ENCODE results near the gene ARHGEF19. TPM values are rescaled to one million over a fixed set of nuclear protein-coding genes. Genes with fewer than 3 reads are reported as not detected.

The ARHGEF19 gene
- total and polyA plus RNA-seq, 2 of the 13 experiments (the other 11 are each of a cell fraction or from before 2014, with no cell fraction given), result 1.7 to 1.8 TPM

DNA sequence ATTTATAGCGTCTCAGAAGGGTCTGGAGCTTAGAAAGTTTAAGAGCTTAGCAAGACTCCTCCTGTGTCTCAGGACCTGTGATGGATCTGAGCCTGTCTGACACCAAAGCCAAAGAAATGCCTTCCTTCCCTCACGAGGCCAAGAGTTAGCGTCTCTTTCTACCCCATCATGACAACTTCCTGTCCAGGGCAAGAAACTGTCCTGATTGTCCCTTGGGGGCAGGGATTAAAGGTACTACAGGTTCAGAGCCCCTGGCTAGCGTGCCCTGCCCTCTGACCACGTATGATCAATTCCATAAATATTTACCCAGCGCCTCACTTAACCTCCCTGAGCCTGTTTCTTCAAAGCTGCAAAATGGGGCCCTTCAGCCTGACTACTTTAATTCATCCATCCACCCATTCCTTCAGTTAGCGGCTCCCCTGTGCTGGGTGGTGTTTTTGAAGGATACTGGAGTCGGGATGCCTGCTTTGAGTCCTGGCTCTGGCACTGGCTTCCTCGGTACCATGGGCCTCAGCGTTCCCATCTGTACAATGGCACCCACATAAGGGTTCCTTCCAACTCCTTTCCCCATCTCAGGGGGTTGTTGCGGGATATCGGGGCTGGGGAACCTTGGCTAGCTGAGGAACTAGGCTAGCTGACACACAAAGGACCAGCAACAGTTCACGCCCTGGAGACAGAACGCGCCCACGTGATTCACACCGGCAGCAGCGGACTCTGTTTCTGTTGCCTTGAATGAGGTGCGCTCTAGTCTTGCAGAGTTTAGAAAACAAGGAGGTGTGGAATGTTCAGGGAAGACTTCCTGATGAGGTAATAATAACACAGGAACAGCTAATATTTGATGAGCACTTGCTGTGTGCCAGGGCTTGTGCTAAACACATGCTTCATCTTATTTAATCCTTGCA lies 33.6 kb downstream of the ARHGEF19 start (continued):
- TF ChIP-seq ZNF720 (CRISPR knock-in tag; IDR thresholded peaks at IDR 0.05) (no peak), IRX3 (CRISPR knock-in tag; IDR thresholded peaks at IDR 0.05; ENCODE audit: borderline replicate concordance, low read depth) (no peak), RELA (CRISPR knock-in tag; IDR thresholded peaks at IDR 0.05) (no peak), RERE (CRISPR knock-in tag; IDR thresholded peaks at IDR 0.05; ENCODE audit: low read depth) (peak; percentile 46; the same call in 1 of the 2 replicates), HNRNPUL1 (IDR thresholded peaks at IDR 0.05; ENCODE audit: low read depth, low read length) (no peak), MEF2D (CRISPR knock-in tag; IDR thresholded peaks at IDR 0.05) (peak; percentile 67; the same call in 1 of the 2 replicates), GZF1 (CRISPR knock-in tag; IDR thresholded peaks at IDR 0.05) (0 out of 2 replicates have a peak, but pooled peaks have one; percentile 48), ATRX (CRISPR knock-in tag; IDR thresholded peaks at IDR 0.05; ENCODE audit: borderline replicate concordance) (no peak), NR1H2 (CRISPR knock-in tag; IDR thresholded peaks at IDR 0.05; ENCODE audit: borderline replicate concordance, low read depth) (no peak), MIER3 (CRISPR knock-in tag; IDR thresholded peaks at IDR 0.05; ENCODE audit: borderline replicate concordance) (peak; percentile 26; the same call in 1 of the 2 replicates), ELF1 (CRISPR knock-in tag; IDR thresholded peaks at IDR 0.05) (peak; percentile 43; the same call in 1 of the 2 replicates), NFYC (CRISPR knock-in tag; IDR thresholded peaks at IDR 0.05) (no peak), ZNF317 (CRISPR knock-in tag; IDR thresholded peaks at IDR 0.05) (no peak; the same call in 1 of the 2 replicates)
- TF ChIP-seq, protein P1, sequence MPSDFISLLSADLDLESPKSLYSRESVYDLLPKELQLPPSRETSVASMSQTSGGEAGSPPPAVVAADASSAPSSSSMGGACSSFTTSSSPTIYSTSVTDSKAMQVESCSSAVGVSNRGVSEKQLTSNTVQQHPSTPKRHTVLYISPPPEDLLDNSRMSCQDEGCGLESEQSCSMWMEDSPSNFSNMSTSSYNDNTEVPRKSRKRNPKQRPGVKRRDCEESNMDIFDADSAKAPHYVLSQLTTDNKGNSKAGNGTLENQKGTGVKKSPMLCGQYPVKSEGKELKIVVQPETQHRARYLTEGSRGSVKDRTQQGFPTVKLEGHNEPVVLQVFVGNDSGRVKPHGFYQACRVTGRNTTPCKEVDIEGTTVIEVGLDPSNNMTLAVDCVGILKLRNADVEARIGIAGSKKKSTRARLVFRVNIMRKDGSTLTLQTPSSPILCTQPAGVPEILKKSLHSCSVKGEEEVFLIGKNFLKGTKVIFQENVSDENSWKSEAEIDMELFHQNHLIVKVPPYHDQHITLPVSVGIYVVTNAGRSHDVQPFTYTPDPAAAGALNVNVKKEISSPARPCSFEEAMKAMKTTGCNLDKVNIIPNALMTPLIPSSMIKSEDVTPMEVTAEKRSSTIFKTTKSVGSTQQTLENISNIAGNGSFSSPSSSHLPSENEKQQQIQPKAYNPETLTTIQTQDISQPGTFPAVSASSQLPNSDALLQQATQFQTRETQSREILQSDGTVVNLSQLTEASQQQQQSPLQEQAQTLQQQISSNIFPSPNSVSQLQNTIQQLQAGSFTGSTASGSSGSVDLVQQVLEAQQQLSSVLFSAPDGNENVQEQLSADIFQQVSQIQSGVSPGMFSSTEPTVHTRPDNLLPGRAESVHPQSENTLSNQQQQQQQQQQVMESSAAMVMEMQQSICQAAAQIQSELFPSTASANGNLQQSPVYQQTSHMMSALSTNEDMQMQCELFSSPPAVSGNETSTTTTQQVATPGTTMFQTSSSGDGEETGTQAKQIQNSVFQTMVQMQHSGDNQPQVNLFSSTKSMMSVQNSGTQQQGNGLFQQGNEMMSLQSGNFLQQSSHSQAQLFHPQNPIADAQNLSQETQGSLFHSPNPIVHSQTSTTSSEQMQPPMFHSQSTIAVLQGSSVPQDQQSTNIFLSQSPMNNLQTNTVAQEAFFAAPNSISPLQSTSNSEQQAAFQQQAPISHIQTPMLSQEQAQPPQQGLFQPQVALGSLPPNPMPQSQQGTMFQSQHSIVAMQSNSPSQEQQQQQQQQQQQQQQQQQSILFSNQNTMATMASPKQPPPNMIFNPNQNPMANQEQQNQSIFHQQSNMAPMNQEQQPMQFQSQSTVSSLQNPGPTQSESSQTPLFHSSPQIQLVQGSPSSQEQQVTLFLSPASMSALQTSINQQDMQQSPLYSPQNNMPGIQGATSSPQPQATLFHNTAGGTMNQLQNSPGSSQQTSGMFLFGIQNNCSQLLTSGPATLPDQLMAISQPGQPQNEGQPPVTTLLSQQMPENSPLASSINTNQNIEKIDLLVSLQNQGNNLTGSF (CRISPR knock-in tag; IDR thresholded peaks at IDR 0.05), result no peak
- TF ChIP-seq, protein P2, sequence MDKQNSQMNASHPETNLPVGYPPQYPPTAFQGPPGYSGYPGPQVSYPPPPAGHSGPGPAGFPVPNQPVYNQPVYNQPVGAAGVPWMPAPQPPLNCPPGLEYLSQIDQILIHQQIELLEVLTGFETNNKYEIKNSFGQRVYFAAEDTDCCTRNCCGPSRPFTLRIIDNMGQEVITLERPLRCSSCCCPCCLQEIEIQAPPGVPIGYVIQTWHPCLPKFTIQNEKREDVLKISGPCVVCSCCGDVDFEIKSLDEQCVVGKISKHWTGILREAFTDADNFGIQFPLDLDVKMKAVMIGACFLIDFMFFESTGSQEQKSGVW (CRISPR knock-in tag; IDR thresholded peaks at IDR 0.05; ENCODE audit: borderline replicate concordance), result no peak
- TF ChIP-seq, protein P3, sequence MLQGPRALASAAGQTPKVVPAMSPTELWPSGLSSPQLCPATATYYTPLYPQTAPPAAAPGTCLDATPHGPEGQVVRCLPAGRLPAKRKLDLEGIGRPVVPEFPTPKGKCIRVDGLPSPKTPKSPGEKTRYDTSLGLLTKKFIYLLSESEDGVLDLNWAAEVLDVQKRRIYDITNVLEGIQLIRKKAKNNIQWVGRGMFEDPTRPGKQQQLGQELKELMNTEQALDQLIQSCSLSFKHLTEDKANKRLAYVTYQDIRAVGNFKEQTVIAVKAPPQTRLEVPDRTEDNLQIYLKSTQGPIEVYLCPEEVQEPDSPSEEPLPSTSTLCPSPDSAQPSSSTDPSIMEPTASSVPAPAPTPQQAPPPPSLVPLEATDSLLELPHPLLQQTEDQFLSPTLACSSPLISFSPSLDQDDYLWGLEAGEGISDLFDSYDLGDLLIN (CRISPR knock-in tag; IDR thresholded peaks at IDR 0.05; ENCODE audit: borderline replicate concordance), result no peak

Measured in HepG2 (cell line).